K562 (cell line): ENCODE data around the gene MDK. TPM values are rescaled to one million over a fixed set of nuclear protein-coding genes. Genes with fewer than 3 reads are reported as not detected.

Experiments used
- CCNT2 ChIP-seq: IDR thresholded peaks from 2 replicates; pipeline ENCODE4 v1.6.1; 2011; ENCODE audit warnings: borderline replicate concordance, low read depth, mild to moderate bottlenecking, moderate library complexity, mixed read lengths, low read length; ENCODE audit not compliant: insufficient read length; ENCODE audit errors: extremely low read depth
- ERF ChIP-seq: fragments of 450-650 bp; formaldehyde crosslinking; IDR thresholded peaks from 2 replicates; pipeline ENCODE4 v1.4.0; 2020; ENCODE audit warnings: mild to moderate bottlenecking, mixed read lengths
- GABPB1 ChIP-seq: sonication (generic); formaldehyde crosslinking; IDR thresholded peaks from 2 replicates; pipeline ENCODE4 v1.8.0; 2022; ENCODE audit warnings: mild to moderate bottlenecking, missing genetic modification reagents
- GATAD2A ChIP-seq: fragments of 450-650 bp; IDR thresholded peaks from 2 replicates; pipeline ENCODE4 v1.6.1; 2017
- RB1 ChIP-seq: fragments of 450-650 bp; IDR thresholded peaks from 2 replicates; pipeline ENCODE4 v1.6.1; 2017; ENCODE audit warnings: low read depth, mild to moderate bottlenecking
- RUNX1 ChIP-seq: sonication (generic); IDR thresholded peaks from 2 replicates; pipeline ENCODE4 v1.6.1; 2016; ENCODE audit warnings: antibody characterized with exemption, low read depth
- TGIF2 ChIP-seq: sonication (generic); formaldehyde crosslinking; IDR thresholded peaks from 2 replicates; pipeline ENCODE4 v1.8.1; 2022; ENCODE audit warnings: mild to moderate bottlenecking, missing genetic modification reagents, moderate library complexity
- TRIM28 ChIP-seq: fragments of 450-650 bp; IDR thresholded peaks from 2 replicates; pipeline ENCODE4 v1.6.1; 2017
- ZNF197 ChIP-seq: fragments of 200-800 bp; sonication (Bioruptor generic); IDR thresholded peaks from 2 replicates; pipeline ENCODE4 v1.6.1; 2016; ENCODE audit warnings: low read depth, missing genetic modification characterization, missing compliant biosample characterization
- ZNF644 ChIP-seq: fragments of 200-800 bp; sonication (Bioruptor generic); IDR thresholded peaks from 2 replicates; pipeline ENCODE4 v1.6.1; 2016; ENCODE audit warnings: low read depth, missing genetic modification characterization, missing compliant biosample characterization
- polyA plus RNA-seq, 8 experiments: library from polyadenylated mRNA; depleted of rRNA in 4 of 8; stranded (reverse) in 5 of 8; unstranded in 3 of 8; fragments of >200 nt; fragmentation: Nextera tagmentation in 2 of 8; fragmentation: Illumina TruSeq in 1 of 8; extraction: Ambion mirVana in 2 of 8; extraction: Trizol in 1 of 8; gene quantifications; 2 replicates each; pipeline versions ENCODE4 v1.2.1 to v1.2.3, GENCODE V29; 2011 to 2014; ENCODE audit warnings: inconsistent platforms in 1 of 8, missing spikeins in 1 of 8
- total RNA-seq, 7 experiments: library from RNA; depleted of rRNA in 6 of 7; stranded (reverse); fragments of >200 nt in 6 of 7; fragmentation: Illumina TruSeq in 2 of 7; extraction: Trizol in 2 of 7; gene quantifications; 2 replicates each; pipeline versions ENCODE4 v1.2.1 to v1.2.3, GENCODE V29; 2011 to 2021; ENCODE audit warnings: low replicate concordance in 1 of 7
- TF ChIP-seq, protein P1 (sequence below): sonication (generic); formaldehyde crosslinking; IDR thresholded peaks from 2 replicates; pipeline ENCODE4 v1.8.1; 2023; ENCODE audit warnings: missing genetic modification reagents, mild to moderate bottlenecking, borderline replicate concordance
- TF ChIP-seq, protein P2 (sequence below), 2 experiments: fragments of 450-650 bp in 1 of 2; sonication (generic) in 1 of 2; formaldehyde crosslinking in 1 of 2; IDR thresholded peaks in 1 of 2; conservative IDR thresholded peaks in 1 of 2; 2 replicates each; pipeline versions ENCODE4 v1.6.1 to v1.8.1; 2016 to 2023; ENCODE audit warnings: mild to moderate bottlenecking in 2 of 2, moderate library complexity in 2 of 2, inconsistent platforms in 1 of 2, missing genetic modification reagents in 1 of 2
- TF ChIP-seq, protein P3 (sequence below), 2 experiments: fragments of 450-650 bp in 1 of 2; IDR thresholded peaks; 2 replicates each; pipeline ENCODE4 v1.6.1; 2011 to 2017; ENCODE audit warnings: low read depth in 2 of 2, antibody characterized with exemption in 1 of 2, borderline replicate concordance in 1 of 2, low read length in 1 of 2, mild to moderate bottlenecking in 1 of 2, mixed read lengths in 1 of 2; ENCODE audit not compliant: control insufficient read depth in 1 of 2
- TF ChIP-seq, protein P4 (sequence below): IDR thresholded peaks from 2 replicates; pipeline ENCODE4 v1.6.1; 2012; ENCODE audit warnings: low read depth, low read length, improper control_type of control experiment, borderline replicate concordance

Gene MDK
- total and polyA plus RNA-seq, 9 of the 15 experiments (the other 6 are each of a cell fraction or from before 2014, with no cell fraction given), result 20.7 to 700 (median 350) TPM

DNA sequence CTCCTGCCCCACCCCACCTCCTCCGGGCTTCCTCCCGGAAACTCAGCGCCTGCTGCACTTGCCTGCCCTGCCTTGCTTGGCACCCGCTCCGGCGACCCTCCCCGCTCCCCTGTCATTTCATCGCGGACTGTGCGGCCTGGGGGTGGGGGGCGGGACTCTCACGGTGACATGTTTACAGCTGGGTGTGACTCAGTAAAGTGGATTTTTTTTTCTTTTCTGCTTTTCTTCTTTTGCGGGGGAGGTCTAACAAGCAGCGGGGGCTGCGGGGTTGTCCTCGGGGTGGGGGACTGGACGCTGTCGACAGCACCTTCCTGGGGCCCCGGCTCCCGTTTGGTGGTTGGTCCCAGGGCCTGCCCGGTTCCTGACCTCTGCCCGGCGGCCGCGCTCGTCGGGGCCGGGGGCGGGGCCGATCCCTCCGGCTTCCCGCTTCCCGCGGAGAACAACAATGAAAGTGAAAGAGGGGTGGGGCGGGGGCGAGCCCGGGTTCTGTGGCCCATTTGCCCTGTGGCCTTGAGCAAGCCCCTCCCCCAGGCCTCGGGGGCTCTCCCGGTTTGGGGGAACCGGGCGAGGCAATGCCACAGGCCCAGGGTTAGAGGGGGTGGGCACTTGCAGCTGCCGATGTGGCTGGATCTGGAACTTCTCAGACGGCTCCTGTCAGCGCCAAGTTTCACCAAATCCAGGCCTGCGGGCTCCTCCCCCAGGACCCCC, 975 bp upstream of the MDK start (continued):
- TF ChIP-seq, protein P1, sequence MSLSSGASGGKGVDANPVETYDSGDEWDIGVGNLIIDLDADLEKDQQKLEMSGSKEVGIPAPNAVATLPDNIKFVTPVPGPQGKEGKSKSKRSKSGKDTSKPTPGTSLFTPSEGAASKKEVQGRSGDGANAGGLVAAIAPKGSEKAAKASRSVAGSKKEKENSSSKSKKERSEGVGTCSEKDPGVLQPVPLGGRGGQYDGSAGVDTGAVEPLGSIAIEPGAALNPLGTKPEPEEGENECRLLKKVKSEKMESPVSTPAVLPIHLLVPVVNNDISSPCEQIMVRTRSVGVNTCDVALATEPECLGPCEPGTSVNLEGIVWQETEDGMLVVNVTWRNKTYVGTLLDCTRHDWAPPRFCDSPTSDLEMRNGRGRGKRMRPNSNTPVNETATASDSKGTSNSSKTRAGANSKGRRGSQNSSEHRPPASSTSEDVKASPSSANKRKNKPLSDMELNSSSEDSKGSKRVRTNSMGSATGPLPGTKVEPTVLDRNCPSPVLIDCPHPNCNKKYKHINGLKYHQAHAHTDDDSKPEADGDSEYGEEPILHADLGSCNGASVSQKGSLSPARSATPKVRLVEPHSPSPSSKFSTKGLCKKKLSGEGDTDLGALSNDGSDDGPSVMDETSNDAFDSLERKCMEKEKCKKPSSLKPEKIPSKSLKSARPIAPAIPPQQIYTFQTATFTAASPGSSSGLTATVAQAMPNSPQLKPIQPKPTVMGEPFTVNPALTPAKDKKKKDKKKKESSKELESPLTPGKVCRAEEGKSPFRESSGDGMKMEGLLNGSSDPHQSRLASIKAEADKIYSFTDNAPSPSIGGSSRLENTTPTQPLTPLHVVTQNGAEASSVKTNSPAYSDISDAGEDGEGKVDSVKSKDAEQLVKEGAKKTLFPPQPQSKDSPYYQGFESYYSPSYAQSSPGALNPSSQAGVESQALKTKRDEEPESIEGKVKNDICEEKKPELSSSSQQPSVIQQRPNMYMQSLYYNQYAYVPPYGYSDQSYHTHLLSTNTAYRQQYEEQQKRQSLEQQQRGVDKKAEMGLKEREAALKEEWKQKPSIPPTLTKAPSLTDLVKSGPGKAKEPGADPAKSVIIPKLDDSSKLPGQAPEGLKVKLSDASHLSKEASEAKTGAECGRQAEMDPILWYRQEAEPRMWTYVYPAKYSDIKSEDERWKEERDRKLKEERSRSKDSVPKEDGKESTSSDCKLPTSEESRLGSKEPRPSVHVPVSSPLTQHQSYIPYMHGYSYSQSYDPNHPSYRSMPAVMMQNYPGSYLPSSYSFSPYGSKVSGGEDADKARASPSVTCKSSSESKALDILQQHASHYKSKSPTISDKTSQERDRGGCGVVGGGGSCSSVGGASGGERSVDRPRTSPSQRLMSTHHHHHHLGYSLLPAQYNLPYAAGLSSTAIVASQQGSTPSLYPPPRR (CRISPR knock-in tag), result no peak
- TF ChIP-seq, protein P2, sequence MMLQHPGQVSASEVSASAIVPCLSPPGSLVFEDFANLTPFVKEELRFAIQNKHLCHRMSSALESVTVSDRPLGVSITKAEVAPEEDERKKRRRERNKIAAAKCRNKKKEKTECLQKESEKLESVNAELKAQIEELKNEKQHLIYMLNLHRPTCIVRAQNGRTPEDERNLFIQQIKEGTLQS (IDR thresholded peaks at IDR 0.05), result peak; percentile 65
- TF ChIP-seq, protein P2 (CRISPR knock-in tag; conservative IDR thresholded peaks at IDR 0.05), result no peak
- TF ChIP-seq ERF (CRISPR knock-in tag) (no peak), RUNX1 (no peak), GATAD2A (peak; percentile 68; the same call in 1 of the 2 replicates), RB1 (no peak; the same call in 1 of the 2 replicates), ZNF644 (tag) (no peak), ZNF197 (no peak), CCNT2 (peak; percentile 38), TGIF2 (CRISPR knock-in tag) (no peak), GABPB1 (CRISPR knock-in tag) (peak; percentile 22; the same call in 1 of the 2 replicates), TRIM28 (0 out of 2 replicates have a peak, but pooled peaks have one; percentile 28)
- TF ChIP-seq, protein P3, sequence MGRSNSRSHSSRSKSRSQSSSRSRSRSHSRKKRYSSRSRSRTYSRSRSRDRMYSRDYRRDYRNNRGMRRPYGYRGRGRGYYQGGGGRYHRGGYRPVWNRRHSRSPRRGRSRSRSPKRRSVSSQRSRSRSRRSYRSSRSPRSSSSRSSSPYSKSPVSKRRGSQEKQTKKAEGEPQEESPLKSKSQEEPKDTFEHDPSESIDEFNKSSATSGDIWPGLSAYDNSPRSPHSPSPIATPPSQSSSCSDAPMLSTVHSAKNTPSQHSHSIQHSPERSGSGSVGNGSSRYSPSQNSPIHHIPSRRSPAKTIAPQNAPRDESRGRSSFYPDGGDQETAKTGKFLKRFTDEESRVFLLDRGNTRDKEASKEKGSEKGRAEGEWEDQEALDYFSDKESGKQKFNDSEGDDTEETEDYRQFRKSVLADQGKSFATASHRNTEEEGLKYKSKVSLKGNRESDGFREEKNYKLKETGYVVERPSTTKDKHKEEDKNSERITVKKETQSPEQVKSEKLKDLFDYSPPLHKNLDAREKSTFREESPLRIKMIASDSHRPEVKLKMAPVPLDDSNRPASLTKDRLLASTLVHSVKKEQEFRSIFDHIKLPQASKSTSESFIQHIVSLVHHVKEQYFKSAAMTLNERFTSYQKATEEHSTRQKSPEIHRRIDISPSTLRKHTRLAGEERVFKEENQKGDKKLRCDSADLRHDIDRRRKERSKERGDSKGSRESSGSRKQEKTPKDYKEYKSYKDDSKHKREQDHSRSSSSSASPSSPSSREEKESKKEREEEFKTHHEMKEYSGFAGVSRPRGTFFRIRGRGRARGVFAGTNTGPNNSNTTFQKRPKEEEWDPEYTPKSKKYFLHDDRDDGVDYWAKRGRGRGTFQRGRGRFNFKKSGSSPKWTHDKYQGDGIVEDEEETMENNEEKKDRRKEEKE (IDR thresholded peaks at IDR 0.05; ENCODE audit: borderline replicate concordance in 1 of 2, control insufficient read depth in 1 of 2, low read depth in 2 of 2, low read length in 1 of 2), result no peak
- TF ChIP-seq, protein P4, sequence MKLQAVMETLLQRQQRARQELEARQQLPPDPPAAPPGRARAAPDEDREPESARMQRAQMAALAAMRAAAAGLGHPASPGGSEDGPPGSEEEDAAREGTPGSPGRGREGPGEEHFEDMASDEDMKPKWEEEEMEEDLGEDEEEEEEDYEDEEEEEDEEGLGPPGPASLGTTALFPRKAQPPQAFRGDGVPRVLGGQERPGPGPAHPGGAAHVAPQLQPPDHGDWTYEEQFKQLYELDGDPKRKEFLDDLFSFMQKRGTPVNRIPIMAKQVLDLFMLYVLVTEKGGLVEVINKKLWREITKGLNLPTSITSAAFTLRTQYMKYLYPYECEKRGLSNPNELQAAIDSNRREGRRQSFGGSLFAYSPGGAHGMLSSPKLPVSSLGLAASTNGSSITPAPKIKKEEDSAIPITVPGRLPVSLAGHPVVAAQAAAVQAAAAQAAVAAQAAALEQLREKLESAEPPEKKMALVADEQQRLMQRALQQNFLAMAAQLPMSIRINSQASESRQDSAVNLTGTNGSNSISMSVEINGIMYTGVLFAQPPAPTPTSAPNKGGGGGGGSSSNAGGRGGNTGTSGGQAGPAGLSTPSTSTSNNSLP, result no peak
